SK-N-SH (cell line): ENCODE data around the gene KCTD20.

Experiments
- CTCF ChIP-seq: fragments of 200-600 bp; sonication (generic); IDR thresholded peaks from 2 replicates; pipeline ENCODE4 v1.6.1; 2017; ENCODE audit warnings: antibody characterized with exemption, mild to moderate bottlenecking, moderate library complexity
- EP300 ChIP-seq, 2 experiments: IDR thresholded peaks; 2 replicates each; pipeline versions ENCODE4 v1.4.0 to v1.6.1; 2012; ENCODE audit warnings: borderline replicate concordance in 1 of 2, low read depth in 1 of 2, low read length in 1 of 2
- EZH2phosphoT487 ChIP-seq: fragments of 200-600 bp; sonication (generic); IDR thresholded peaks from 2 replicates; pipeline ENCODE4 v1.6.1; 2017; ENCODE audit warnings: low read depth, mixed run types, mild to moderate bottlenecking, antibody characterized with exemption, moderate library complexity, borderline replicate concordance
- MEF2A ChIP-seq: IDR thresholded peaks from 2 replicates; pipeline ENCODE4 v1.4.0; 2012; ENCODE audit warnings: low read depth, borderline replicate concordance
- PBX3 ChIP-seq: IDR thresholded peaks from 2 replicates; pipeline ENCODE4; 2012
- REST ChIP-seq: IDR thresholded peaks from 2 replicates; pipeline ENCODE4 v1.6.1; 2012; ENCODE audit warnings: mild to moderate bottlenecking, low read depth, low read length, moderate library complexity
- TAF1 ChIP-seq: IDR thresholded peaks from 2 replicates; pipeline ENCODE4 v1.6.1; 2012; ENCODE audit warnings: low read depth, mild to moderate bottlenecking, low read length, moderate library complexity, borderline replicate concordance
- TCF12 ChIP-seq: IDR thresholded peaks from 2 replicates; pipeline ENCODE4 v1.4.0; 2012
- USF1 ChIP-seq: IDR thresholded peaks from 2 replicates; pipeline ENCODE4 v1.4.0; 2012; ENCODE audit warnings: low read depth, borderline replicate concordance
- YY1 ChIP-seq: IDR thresholded peaks from 2 replicates; pipeline ENCODE4 v1.4.0; 2012; ENCODE audit warnings: low read depth, mild to moderate bottlenecking

GRCh38 chr6:36516559-36516958 is 73.8 kb downstream of the KCTD20 start:
- TF ChIP-seq CTCF (no peak), REST (no peak), TAF1 (no peak), EP300 (IDR thresholded peaks at IDR 0.05; ENCODE audit: borderline replicate concordance in 1 of 2, low read depth in 1 of 2, low read length in 1 of 2) (no peak), EZH2phosphoT487 (no peak), PBX3 (no peak), USF1 (no peak), YY1 (no peak), MEF2A (no peak), TCF12 (no peak)
